ENCODE results near the gene MCF2L2.

DNA sequence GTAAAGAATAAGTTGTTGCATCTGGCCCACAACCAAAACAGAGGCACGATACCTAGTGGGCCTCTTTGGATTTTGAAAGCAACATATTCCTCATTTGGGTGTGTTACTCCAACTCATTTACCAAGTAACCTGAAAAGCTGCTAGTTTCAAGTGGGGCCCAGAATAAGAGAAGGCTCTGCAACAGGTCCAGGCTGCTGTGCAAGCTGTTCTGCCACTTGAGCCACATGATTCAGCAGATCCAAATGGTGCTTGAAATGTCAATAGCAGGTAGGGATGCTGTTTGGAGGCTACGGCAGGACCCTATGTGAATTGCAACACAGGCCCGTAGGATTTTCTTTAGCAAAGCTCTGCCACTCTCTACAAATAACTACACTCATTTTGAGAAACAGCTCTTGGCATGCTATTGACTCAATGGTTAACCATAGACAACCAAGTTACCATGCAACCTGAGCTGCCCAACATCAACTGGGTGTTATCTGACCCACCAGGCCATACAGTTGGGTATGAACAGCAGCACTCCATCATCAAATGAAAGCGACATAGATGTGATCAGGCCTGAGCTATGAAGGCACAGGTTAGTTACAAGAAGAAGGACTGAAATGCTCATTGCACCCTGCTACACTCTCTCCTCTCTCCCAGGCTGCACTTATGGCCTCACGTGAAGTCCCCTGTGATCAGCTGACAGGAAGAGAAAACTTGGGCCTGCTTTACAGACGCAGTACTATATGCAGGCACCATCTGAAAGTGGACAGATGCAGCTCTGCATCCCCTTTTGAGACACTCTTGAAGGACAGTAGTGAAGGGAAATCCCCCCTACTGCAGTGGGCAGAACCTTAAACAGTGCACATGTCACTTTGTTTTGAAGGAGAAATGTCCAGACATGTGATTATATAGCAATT is 9.5 kb upstream of the MCF2L2 start:
- TF ChIP-seq EZH2 (IDR thresholded peaks at IDR 0.05; ENCODE audit: insufficient read depth, poor library complexity, severe bottlenecking) = no peak
- TF ChIP-seq EZH2phosphoT487 (IDR thresholded peaks at IDR 0.05; ENCODE audit: insufficient read depth, low read depth) = no peak
